H1 (cell line): ENCODE measurements around the gene PLXNA4. TPM values are rescaled to one million over a fixed set of nuclear protein-coding genes. Genes with fewer than 3 reads are reported as not detected.

ENCODE experiments used
- CTCF ChIA-PET: fragments of 300-600 bp; sonication (Branson Sonifier 250); formaldehyde crosslinking; loops from one replicate; lab custom pipeline; 2021; ENCODE audit not compliant: partially characterized antibody; lab: Charles Lee
- POLR2A ChIA-PET: fragments of 300-600 bp; sonication (Branson Sonifier 250); formaldehyde crosslinking; loops from one replicate; lab custom pipeline; 2021; ENCODE audit warnings: inconsistent platforms; ENCODE audit not compliant: partially characterized antibody; lab: Charles Lee
- DNase-seq, 2 experiments: peaks; one replicate each; pipeline versions ENCODE4 v3.0.0 to v3.0.0-alpha.2; 2010 to 2022; ENCODE audit warnings: low spot score in 2 of 2, low read depth in 1 of 2, mixed read lengths in 1 of 2
- FAIRE-seq: peaks from 2 replicates; lab custom pipeline; 2011; peaks lifted over from hg19 to GRCh38; lab: Jason Lieb, UNC
- H2AFZ ChIP-seq: 2 replicates; pipeline ENCODE4 v1.8.1; 2012; ENCODE audit warnings: low read length, inconsistent platforms
- H2AK5ac ChIP-seq: 2 replicates; pipeline ENCODE4 v1.6.1; 2013; ENCODE audit warnings: low read depth, low read length
- H2BK120ac ChIP-seq: replicated peaks from 2 replicates; pipeline ENCODE3; 2013; ENCODE audit warnings: low read depth, low read length, inconsistent platforms
- H2BK12ac ChIP-seq: 2 replicates; pipeline ENCODE4 v1.6.1; 2013; ENCODE audit warnings: low read depth, low read length
- H2BK15ac ChIP-seq: 2 replicates; pipeline ENCODE4 v1.6.1; 2013; ENCODE audit warnings: low read length
- H2BK20ac ChIP-seq: 2 replicates; pipeline ENCODE4 v1.6.1; 2013; ENCODE audit warnings: low read length
- H2BK5ac ChIP-seq: 2 replicates; pipeline ENCODE4 v1.6.1; 2013; ENCODE audit warnings: low read depth, low read length
- H3K14ac ChIP-seq: 2 replicates; pipeline ENCODE4 v1.6.1; 2013; ENCODE audit warnings: inconsistent platforms; ENCODE audit not compliant: insufficient read length
- H3K18ac ChIP-seq: 2 replicates; pipeline ENCODE4 v1.6.1; 2013; ENCODE audit warnings: low read length; ENCODE audit errors: extremely low read depth
- H3K23ac ChIP-seq: 2 replicates; pipeline ENCODE4 v1.6.1; 2013; ENCODE audit warnings: inconsistent platforms; ENCODE audit not compliant: insufficient read length
- H3K23me2 ChIP-seq: 2 replicates; pipeline ENCODE4 v1.6.1; 2013; ENCODE audit warnings: low read depth, low read length
- H3K27ac ChIP-seq: 2 replicates; pipeline ENCODE4 v1.6.1; 2011; ENCODE audit warnings: low read depth, low read length, inconsistent platforms
- H3K27me3 ChIP-seq, 4 experiments: replicated peaks in 1 of 4; 1 replicate in 1 of 4; 2 replicates in 3 of 4; pipeline versions ENCODE4 v1.6.1 to v1.8.1; 2011 to 2013; ENCODE audit warnings: low read length in 3 of 4, mild to moderate bottlenecking in 3 of 4, inconsistent platforms in 2 of 4, mixed read lengths in 2 of 4, moderate library complexity in 1 of 4; ENCODE audit not compliant: control insufficient read depth in 3 of 4, insufficient read depth in 3 of 4; ENCODE audit errors: extremely low read depth in 1 of 4
- H3K36me3 ChIP-seq, 4 experiments: 2 replicates each; pipeline versions ENCODE4 v1.6.1 to v1.8.1; 2011 to 2013; ENCODE audit warnings: mild to moderate bottlenecking in 4 of 4, low read length in 3 of 4, moderate library complexity in 2 of 4, control low read depth in 1 of 4, inconsistent platforms in 1 of 4; ENCODE audit not compliant: insufficient read depth in 4 of 4, control insufficient read depth in 2 of 4
- H3K4ac ChIP-seq: replicated peaks from 2 replicates; pipeline ENCODE3; 2013; ENCODE audit warnings: low read length, low read depth, mixed read lengths, inconsistent platforms; ENCODE audit not compliant: insufficient read length
- H3K4me1 ChIP-seq, 4 experiments: replicated peaks in 1 of 4; 1 replicate in 1 of 4; 2 replicates in 3 of 4; pipeline versions ENCODE4 v1.6.1 to v1.8.1; 2011 to 2013; ENCODE audit warnings: low read length in 3 of 4, inconsistent platforms in 2 of 4, mixed read lengths in 1 of 4; ENCODE audit not compliant: insufficient read depth in 4 of 4, control insufficient read depth in 3 of 4
- H3K4me2 ChIP-seq, 2 experiments: 2 replicates each; pipeline versions ENCODE4 v1.6.1 to v1.8.1; 2011 to 2013; ENCODE audit warnings: low read depth in 2 of 2, low read length in 2 of 2, control low read depth in 1 of 2, inconsistent platforms in 1 of 2, mild to moderate bottlenecking in 1 of 2; ENCODE audit not compliant: insufficient read depth in 1 of 2
- H3K4me3 ChIP-seq, 4 experiments: fragments of 200-600, 300-600 bp in 1 of 4; sonication (generic), shearing (Covaris generic), sonication (Bioruptor Twin) in 1 of 4; 2 replicates each; pipeline versions ENCODE4 v1.5.1 to v1.8.1; 2011 to 2016; ENCODE audit warnings: low read length in 4 of 4, low read depth in 3 of 4, control low read depth in 2 of 4, inconsistent platforms in 2 of 4, mild to moderate bottlenecking in 2 of 4, mixed read lengths in 1 of 4, moderate library complexity in 1 of 4; ENCODE audit not compliant: insufficient read depth in 2 of 4; ENCODE audit errors: extremely low read depth in 1 of 4
- H3K56ac ChIP-seq: replicated peaks from 2 replicates; pipeline ENCODE3; 2013; ENCODE audit warnings: low read depth, mild to moderate bottlenecking, mixed read lengths, low read length, inconsistent platforms; ENCODE audit not compliant: insufficient read length
- H3K79me1 ChIP-seq: 2 replicates; pipeline ENCODE4 v1.6.1; 2013; ENCODE audit warnings: low read depth, low read length, control low read depth
- H3K79me2 ChIP-seq, 2 experiments: 2 replicates each; pipeline versions ENCODE4 v1.6.1 to v1.8.1; 2012 to 2013; ENCODE audit warnings: low read length in 2 of 2, mild to moderate bottlenecking in 2 of 2, inconsistent platforms in 1 of 2; ENCODE audit not compliant: insufficient read depth in 2 of 2, control insufficient read depth in 1 of 2
- H3K9ac ChIP-seq, 4 experiments: replicated peaks in 1 of 4; 1 replicate in 1 of 4; 2 replicates in 3 of 4; pipeline versions ENCODE4 v1.6.1 to v1.8.1; 2011 to 2013; ENCODE audit warnings: low read depth in 3 of 4, low read length in 3 of 4, control low read depth in 2 of 4, mild to moderate bottlenecking in 2 of 4, moderate library complexity in 2 of 4, inconsistent platforms in 1 of 4; ENCODE audit errors: extremely low read depth in 1 of 4
- H3K9me3 ChIP-seq, 2 experiments: 2 replicates each; pipeline versions ENCODE4 v1.6.1 to v1.8.1; 2012 to 2013; ENCODE audit warnings: mild to moderate bottlenecking in 2 of 2, moderate library complexity in 2 of 2, control low read depth in 1 of 2, inconsistent platforms in 1 of 2, low read depth in 1 of 2, low read length in 1 of 2, mixed read lengths in 1 of 2; ENCODE audit not compliant: insufficient read depth in 2 of 2
- H4K20me1 ChIP-seq, 2 experiments: replicated peaks in 1 of 2; 2 replicates each; pipeline versions ENCODE3 to v1.8.1; 2011 to 2013; ENCODE audit warnings: inconsistent platforms in 2 of 2, low read length in 2 of 2, mild to moderate bottlenecking in 1 of 2; ENCODE audit not compliant: insufficient read depth in 2 of 2, control insufficient read depth in 1 of 2
- H4K5ac ChIP-seq: 2 replicates; pipeline ENCODE4 v1.6.1; 2013; ENCODE audit warnings: low read length, low read depth, mixed read lengths, inconsistent platforms; ENCODE audit not compliant: insufficient read length
- H4K8ac ChIP-seq: 2 replicates; pipeline ENCODE4 v1.8.0; 2013; ENCODE audit warnings: mild to moderate bottlenecking, moderate library complexity, low read length, inconsistent platforms; ENCODE audit not compliant: insufficient read depth; ENCODE audit errors: extremely low read depth
- H4K91ac ChIP-seq: replicated peaks from 2 replicates; pipeline ENCODE3; 2013; ENCODE audit warnings: low read length, mixed read lengths, inconsistent platforms; ENCODE audit not compliant: insufficient read length
- CEBPB ChIP-seq: IDR thresholded peaks from 2 replicates; pipeline ENCODE4 v1.6.1; 2012; ENCODE audit warnings: low read depth, low read length
- CREB1 ChIP-seq: IDR thresholded peaks from 2 replicates; pipeline ENCODE4 v1.6.1; 2012; ENCODE audit warnings: inconsistent platforms
- EGR1 ChIP-seq: IDR thresholded peaks from 2 replicates; pipeline ENCODE4 v1.6.1; 2011; ENCODE audit warnings: low read depth, low read length, borderline replicate concordance
- SIX5 ChIP-seq: IDR thresholded peaks from 2 replicates; pipeline ENCODE4 v1.6.1; 2011; ENCODE audit warnings: mild to moderate bottlenecking, low read depth, low read length
- SRF ChIP-seq: IDR thresholded peaks from 2 replicates; pipeline ENCODE4 v1.6.1; 2011; ENCODE audit warnings: mild to moderate bottlenecking, low read depth, low read length, moderate library complexity
- USF2 ChIP-seq: IDR thresholded peaks from 2 replicates; pipeline ENCODE4 v1.6.1; 2011; ENCODE audit warnings: low read length, improper control_type of control experiment
- WGBS, 2 experiments: shearing (Covaris generic) in 1 of 2; methylation state at CpG; one replicate each; pipeline versions ENCODE4 v1.1.6 to v1.1.7; 2013 to 2015; ENCODE audit warnings: low lambda C conversion rate in 2 of 2, mixed read lengths in 2 of 2, inconsistent platforms in 1 of 2, low coverage in 1 of 2, missing lambda C conversion rate in 1 of 2; ENCODE audit not compliant: insufficient replicate concordance in 2 of 2, insufficient coverage in 1 of 2, insufficient read length in 1 of 2; ENCODE audit errors: extremely low coverage in 1 of 2, missing lambda C conversion rate in 1 of 2; 5-methylcytosine and 5-hydroxymethylcytosine counted together
- polyA plus RNA-seq, 7 experiments: library from polyadenylated mRNA; depleted of rRNA in 3 of 7; stranded (reverse) in 5 of 7; unstranded in 2 of 7; fragments of >200 nt in 5 of 7; fragments of 200-250 nt in 2 of 7; gene quantifications; 1 replicate in 5 of 7; 2 replicates in 1 of 7; 4 replicates in 1 of 7; pipeline versions ENCODE4 v1.2.1 to v1.2.3, GENCODE V29; 2011 to 2013; ENCODE audit warnings: missing spikeins in 2 of 7, mixed read lengths in 2 of 7
- total RNA-seq: library from RNA; stranded (reverse); fragmentation: NEBNext Ultra II Directional; extraction: Animal tissue kit (Norgen Biotek cat#: 25700); gene quantifications from 2 replicates; pipeline ENCODE4 v1.2.1, GENCODE V29; 2021

Gene PLXNA4
- total and polyA plus RNA-seq, 2 of the 8 experiments (the other 6 are each of a cell fraction or from before 2014, with no cell fraction given) = 0.76 to 0.79 TPM

- Histone ChIP-seq H3K9me3 (no peaks in the 10 kb centered on the region), H4K91ac (no peak overlapping the region), H2BK12ac (no peak overlapping the region), H2BK120ac (no peak overlapping the region), H4K20me1 (no peaks in the 10 kb centered on the region), H3K79me1 (no peaks in the 10 kb centered on the region), H3K23ac (no peak overlapping the region), H3K14ac (no peak overlapping the region), H2BK15ac (no peak overlapping the region), H4K8ac (no peak overlapping the region), H3K27me3 (no peaks in the 10 kb centered on the region), H3K23me2 (peaks cover 1% of the 10 kb centered on the region; the same call in 1 of the 2 replicates), H3K56ac (no peak overlapping the region), H3K4me1 (peaks cover 6 to 21% (median 7%) of the 10 kb centered on the region in 4 experiments), H2AK5ac (no peak overlapping the region), H3K4me2 (no peak overlapping the region; a peak in 1 of 4 replicates), H3K9ac (no peak overlapping the region; a peak in 1 of 7 replicates), H4K5ac (no peak overlapping the region), H2AFZ (no peak overlapping the region), H2BK20ac (no peak overlapping the region), H3K27ac (no peak overlapping the region), H2BK5ac (no peak overlapping the region), H3K4me3 (no peak overlapping the region), H3K79me2 (no peaks in the 10 kb centered on the region), H3K36me3 (no peaks in the 10 kb centered on the region), H3K18ac (no peak overlapping the region), H3K4ac (no peak overlapping the region)
- POLR2A ChIA-PET = no interaction called here
- FAIRE-seq (no peak), DNase-seq (no peak)
- CTCF ChIA-PET = interaction anchor here (0.6 to 2.8 kb wide), 8 partner anchors 10 to 532 kb away, joined by 3 to 10 read pairs (median 4); no protein-coding TSS in a partner anchor
- 92% methylated on average over 1 of the region's 1 CpG; no CpG with 5 or more reads in 1 of the 2 experiments for WGBS, 2 experiments
- TF ChIP-seq CEBPB = no peak
- no peak for TF ChIP-seq SIX5
- TF ChIP-seq USF2 = no peak
- TF ChIP-seq SRF = no peak
- TF ChIP-seq EGR1 = no peak
- TF ChIP-seq CREB1 = no peak
Measured at GRCh38 chr7:132476541-132476940, 99.7 kb downstream of the PLXNA4 start.
